ENCODE measurements around the gene EDNRA.
"Not testable (repeated sequence)": the region's sequence is repeated elsewhere in the genome, so short reads cannot be mapped to it uniquely, and the experiment has no call there.

EDNRA gene
- 0 to 1.7 (median 0) reads per million in 17 experiments for total RNA-seq

GRCh38 chr4:147480891-147481576, at the start of gene EDNRA:
TSS of gene EDNRA (plus strand) at chr4:147481097. CDS start at chr4:147485682, 4,585 bp downstream.
- DNase-seq, result no peak

DNA sequence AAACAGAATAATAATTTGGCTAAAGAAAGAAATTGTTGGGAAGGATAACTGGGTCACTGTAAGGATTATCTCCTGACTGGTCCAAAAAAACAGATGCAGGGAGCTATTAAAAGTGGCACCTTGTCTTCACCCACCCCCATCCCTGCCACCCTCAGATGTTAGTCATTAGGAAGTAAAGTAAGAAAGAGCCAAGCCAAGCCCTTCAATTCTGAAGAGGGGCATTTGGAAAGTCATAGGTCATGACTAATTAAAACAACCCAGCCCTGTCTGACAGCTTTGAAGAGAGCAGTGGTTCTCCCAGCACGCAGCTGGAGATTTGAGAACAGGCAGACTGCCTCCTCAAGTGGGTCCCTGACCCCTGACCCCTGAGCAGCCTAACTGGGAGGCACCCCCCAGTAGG, 46.5 kb upstream of the EDNRA start:
- not testable (repeated sequence) for DNase-seq

DNA sequence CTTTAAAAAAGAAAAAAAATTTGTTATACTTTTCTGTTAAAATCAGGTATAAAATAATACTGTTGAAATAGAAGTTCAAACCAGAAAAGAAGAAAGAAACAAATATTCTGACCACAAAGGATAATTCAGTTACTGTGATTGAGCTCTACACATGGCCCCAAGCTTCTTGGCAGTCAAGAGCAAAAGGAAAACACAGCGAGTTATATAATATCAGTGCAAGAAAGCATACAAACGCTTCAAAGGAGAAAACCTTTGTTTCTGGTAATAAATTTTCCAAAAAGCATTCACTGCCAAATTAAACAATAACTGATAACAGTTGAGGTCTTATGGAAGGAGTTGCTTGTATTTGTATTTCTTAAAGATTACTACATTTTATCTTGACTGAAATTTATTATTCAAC, 40.5 kb upstream of the EDNRA start:
- DNase-seq, result no peak

GRCh38 chr4:147447786-147448185, 33.1 kb upstream of the EDNRA start:
- no peak for DNase-seq

- no peak for DNase-seq
Observed at GRCh38 chr4:147453561-147454141, 27.2 kb upstream of the EDNRA start.

- DNase-seq, result no peak
Observed at GRCh38 chr4:147456706-147457105, 24.2 kb upstream of the EDNRA start.

DNA sequence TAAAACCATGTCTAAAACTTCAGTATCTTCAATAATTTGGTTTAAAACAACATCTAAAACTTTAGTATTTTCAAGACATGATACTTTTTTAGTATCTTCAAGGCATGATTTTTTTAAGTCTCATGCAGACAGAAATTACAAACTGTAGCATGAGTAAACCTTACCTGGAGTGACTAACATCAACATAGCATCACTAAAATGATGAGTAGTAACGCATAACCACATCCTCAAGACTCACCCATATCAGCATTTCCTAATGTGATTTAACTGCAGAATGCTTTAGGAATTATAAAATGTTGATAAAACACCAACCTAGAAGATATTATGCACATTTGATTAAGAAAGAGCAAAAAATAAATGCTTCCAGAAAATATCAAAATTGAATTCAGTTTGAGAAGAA, 19.7 kb upstream of the EDNRA start:
- no peak for DNase-seq

DNA sequence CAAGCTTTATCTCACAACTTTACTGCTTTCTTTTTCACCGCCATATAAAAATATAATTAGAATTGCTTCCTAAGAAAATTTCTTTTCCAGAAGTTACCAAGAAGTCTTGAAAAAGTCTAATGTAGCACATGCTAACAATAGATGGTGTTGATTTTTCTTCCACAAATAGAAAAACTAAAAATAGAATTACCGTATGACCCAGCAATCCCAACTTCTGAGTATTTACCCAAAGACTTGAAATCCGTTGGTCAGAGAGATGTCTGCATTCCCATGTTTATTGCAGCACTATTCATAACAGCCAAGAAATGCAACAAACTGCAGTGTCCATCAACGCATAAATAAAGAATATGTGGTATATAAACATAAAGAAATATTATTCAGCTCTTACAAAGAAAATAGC, 17.8 kb upstream of the EDNRA start:
- no peak for DNase-seq

DNA sequence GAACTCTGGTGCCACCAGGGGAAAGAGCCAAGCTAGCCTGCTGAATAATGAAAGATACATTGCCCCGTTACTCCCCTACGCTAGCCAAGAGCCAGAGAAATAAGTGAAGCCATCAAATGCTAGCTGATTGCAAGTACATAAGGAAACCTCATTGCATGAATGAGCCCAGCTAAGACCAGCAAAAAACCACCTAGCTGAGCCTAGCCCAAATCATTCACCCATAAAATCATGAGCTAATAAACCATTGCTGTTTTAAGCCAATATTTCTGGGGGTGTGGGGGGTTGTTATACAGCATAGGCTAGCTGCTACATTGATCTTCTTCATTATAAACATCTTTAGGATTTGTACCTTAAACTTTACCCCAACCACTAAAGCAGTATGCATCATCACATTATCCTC, 15.4 kb upstream of the EDNRA start:
- no peak for DNase-seq

DNA sequence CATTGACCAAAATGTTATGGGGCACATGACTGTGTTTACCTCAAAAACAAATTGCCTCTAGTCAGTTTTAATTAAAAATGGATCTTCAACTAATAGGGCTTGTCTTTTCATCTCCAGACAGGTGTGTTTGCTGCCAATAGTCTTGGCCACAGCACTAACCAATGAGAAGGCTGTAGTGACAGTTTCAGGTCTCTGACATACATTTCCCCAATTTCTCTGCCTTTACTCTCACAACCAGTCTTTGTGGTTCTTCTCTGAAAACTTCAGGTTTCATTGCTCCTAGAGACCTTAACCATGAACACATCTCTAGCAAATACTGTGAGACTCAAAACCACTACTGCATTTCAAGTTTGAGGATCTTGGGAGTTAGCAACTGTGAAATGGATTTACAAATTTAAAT, 3.5 kb upstream of the EDNRA start:
- DNase-seq, result no peak

GRCh38 chr4:147479376-147479775, 1.5 kb upstream of the EDNRA start:
- no peak for DNase-seq

- no peak for DNase-seq
Observed at GRCh38 chr4:147479786-147480185, 1.1 kb upstream of the EDNRA start.

DNA sequence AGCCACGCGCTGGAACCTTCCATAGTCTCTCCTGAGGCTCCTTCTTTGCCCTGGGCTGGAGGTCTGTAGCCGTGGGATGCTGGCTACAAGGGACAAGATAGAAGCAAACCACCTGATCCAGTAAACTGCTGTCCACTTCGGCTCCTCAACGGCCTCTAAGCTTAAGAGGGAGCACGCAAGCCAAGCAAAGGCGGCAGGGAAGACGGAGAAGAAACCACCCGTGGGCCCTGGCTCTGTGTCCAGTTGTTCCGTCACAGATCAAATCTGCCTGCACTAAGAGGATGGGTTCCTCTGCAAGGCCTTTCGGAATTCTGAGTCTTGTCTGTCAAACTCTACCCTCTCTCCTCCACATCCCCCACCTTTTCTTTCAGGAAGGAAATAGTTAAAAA, 401 bp upstream of the EDNRA start:
- no peak for DNase-seq

- DNase-seq, result no peak
Observed at GRCh38 chr4:147481577-147482109, 746 bp downstream of the EDNRA start.

DNA sequence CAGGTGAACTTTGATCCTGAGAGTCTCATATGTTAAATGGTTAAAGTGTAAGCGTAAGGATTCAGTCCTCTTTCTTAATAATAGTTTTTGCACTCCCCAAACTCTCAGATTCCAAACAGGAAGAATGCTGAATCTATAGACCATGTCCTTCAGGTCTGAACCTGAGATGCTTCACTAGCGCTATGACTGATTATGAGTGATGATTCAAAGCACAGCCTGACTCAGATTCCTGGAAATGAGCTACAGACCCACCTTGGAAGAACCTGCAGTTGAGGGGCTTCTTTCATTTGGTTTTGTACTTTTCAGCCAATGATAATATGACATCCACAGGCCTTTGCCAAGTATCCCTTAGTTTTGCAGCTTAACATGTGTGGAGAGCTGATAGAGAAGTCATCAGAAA, 1.4 kb downstream of the EDNRA start:
- no peak for DNase-seq

DNA sequence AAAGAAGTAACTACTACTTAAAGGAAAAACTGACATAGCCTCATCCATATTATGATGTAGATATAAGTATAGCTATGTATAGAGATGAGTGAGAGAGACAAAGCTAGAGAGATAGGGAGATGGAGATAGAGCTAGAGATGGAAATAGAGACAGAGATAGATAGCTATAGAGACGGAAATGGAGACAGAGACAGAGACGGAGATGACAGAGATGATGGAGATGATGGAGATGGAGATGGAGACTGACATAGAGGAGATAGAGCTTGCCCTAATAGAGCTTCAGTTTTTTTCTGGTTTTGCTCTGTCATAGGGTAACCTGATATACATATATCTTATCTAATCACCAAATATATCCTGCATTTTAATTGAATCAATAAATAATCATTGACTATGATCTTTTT, 4.3 kb downstream of the EDNRA start:
- DNase-seq, result no peak

DNA sequence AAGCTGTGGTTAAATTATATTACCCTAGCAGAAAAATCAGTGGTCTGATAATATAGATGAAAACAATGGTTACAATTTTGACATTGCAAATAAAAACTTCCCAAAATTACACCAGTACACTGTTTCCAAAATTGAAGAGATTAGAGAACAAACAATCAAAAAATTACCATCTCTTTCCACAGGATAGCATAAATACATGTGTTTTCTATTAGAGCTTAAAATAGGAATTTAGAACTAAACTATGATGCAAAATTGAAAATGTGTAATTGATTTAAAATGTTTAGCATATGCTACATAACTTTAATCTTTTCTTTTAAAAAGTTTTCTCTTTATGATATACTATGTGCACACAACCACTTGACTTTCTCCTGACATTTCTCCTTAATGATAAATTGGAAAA, 6.7 kb downstream of the EDNRA start:
- no peak for DNase-seq

DNA sequence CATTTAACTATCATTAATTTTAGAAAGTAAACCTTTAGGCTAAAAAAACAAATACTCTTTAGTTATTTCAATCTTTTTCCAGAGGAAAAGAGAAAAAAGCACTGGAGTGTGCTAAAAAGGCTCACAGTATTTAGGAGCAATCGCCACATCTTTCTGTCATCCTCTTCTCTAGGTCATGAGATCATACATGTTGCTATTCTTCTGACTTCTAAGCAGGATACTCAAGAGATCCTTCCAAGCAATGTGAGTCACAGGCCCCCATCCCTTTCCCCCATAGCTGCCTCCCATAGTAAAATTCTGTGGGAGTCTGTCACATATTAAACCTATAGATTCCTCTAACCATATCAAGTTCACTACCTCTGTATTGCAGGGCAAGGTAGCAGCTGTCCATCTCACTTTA, 7.7 kb downstream of the EDNRA start:
- DNase-seq, result no peak

- DNase-seq, result no peak
Observed at GRCh38 chr4:147491086-147491485, 10.2 kb downstream of the EDNRA start.

DNA sequence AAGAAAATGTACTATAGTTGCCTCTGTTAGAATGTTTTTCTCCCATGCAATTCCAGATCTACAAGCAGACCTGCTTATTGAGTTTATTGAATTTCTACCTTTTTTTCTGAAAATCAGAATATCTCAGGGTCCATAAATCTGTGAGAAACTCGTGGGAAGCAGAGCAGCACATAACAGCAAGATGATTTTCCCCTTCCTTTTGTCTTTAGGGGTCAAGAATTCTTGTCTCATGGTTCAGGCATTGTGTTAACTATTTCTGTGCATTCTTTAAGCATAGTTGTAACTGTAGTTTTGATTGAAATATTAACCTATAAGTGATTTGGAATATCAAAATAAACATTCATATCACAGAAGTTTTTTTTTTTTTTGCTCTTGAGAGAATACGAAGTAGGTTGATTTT, 11.4 kb downstream of the EDNRA start:
- DNase-seq, result no peak

DNA sequence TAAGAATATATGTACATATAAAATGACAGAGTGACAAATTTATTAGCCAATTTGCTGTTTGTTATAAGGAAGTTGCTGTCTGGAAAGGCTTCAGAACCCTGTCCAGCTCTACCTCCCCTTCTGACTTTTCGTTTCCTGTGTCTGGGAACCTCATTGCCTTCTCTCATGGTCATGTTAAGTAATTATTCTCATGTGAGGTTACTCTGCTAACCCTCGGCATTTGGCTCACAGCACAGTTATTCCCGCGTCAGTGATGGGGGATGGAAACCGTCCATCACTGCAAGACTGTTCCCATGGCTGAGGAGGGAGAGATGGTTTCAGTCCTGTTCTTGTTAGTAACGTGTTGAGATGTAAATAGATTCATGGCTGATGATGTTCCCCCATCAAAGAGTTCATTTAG, 11.9 kb downstream of the EDNRA start:
- no peak for DNase-seq

DNA sequence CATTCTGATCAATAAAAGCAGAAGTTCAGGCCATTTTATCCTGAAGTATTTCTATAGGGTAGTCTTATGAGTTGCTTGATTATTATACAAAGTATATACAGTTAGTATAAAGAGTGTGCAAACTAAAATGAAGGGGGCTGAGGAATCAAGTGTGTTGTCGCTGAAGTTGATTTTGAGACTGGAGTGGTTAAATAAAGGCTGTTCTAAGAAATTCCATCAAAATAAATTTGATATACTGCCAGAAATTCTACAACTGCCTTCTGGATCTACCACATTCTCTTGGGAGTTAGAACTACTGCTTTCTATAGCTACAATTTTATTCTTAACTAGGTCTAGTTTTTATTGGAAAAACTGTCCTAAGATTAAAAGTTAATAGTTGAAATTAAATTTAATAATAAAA, 12.4 kb downstream of the EDNRA start:
- no peak for DNase-seq

DNA sequence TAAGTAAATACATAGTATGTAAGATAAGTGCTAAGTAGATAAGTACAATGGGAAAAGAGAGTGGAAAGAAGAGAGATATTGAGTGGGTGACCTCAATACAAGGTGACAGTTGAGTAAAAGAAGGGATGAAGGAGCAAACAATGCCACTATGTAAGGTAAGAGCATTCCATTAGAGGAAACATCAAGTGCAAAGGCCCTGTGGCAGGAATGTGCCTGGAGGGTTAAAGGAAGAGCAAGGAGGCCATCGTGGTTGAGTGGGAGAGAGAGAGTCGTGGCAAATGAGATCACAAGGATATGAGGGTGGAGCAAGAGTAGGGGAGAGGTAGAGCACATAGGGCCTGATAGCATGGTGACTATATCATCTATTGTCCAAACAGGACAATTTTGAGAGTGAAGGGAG, 13.4 kb downstream of the EDNRA start:
- no peak for DNase-seq

DNA sequence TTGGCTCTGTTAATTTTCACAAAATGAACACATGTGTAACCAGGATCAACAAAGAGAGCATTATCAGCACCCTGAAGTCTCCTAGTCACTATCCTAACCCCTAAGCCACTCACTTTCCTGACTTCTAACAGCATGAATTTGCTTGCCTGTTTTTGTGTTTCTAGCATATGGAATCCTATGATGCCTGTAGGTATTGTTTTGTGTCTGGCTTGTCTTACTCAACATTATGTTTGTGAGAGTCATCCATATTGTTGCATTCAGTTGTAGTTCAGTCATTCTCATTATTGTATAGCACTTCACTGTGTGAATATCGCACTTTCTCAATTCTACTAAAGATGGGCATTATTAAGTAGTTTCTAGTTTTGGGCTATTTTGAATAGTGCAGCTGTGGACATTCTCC, 15.6 kb downstream of the EDNRA start:
- DNase-seq, result no peak

Measured in suppressor macrophage (primary cell).